Stimulated activated CD4-positive, alpha-beta T cell treated with anti-CD3 and anti-CD28 coated beads, Interleukin-1b, Interleukin-23, amount 100 ng/mL, for 48 hours (primary cell): Measurements from ENCODE around the gene ORAI3.

Experiments used
- DNase-seq: peaks from one replicate; pipeline ENCODE4 v3.0.0-alpha.2; 2020

ORAI3 gene

GRCh38 chr16:30947859-30948666 lies 805 bp upstream of the ORAI3 start:
- DNase-seq, result no peak

GRCh38 chr16:30949650-30950515 lies 1.0 kb downstream of the ORAI3 start:
- peak; percentile 52 for DNase-seq

- DNase-seq, result no peak
Observed at GRCh38 chr16:30950516-30951065, 1.7 kb downstream of the ORAI3 start.

- no peak for DNase-seq
Observed at GRCh38 chr16:30951193-30951592, 2.3 kb downstream of the ORAI3 start.

GRCh38 chr16:30951750-30952149 lies 2.9 kb downstream of the ORAI3 start:
- no peak for DNase-seq

- no peak for DNase-seq
Observed at GRCh38 chr16:30953111-30953510, 4.2 kb downstream of the ORAI3 start.

- DNase-seq, result peak; percentile 65
Observed at GRCh38 chr16:30953511-30954124, 4.8 kb downstream of the ORAI3 start.

GRCh38 chr16:30954993-30955392 lies 6.1 kb downstream of the ORAI3 start:
- DNase-seq, result no peak

- peak; percentile 94 for DNase-seq
Observed at GRCh38 chr16:30956601-30957455, 8.0 kb downstream of the ORAI3 start.

- DNase-seq, result peak; percentile 97
Observed at GRCh38 chr16:30957456-30958174, 8.7 kb downstream of the ORAI3 start, which contains the start of gene SETD1A. Gene SETD1A (plus strand): TSS chr16:30957754. CDS start chr16:30958732, 978 bp downstream.

GRCh38 chr16:30958175-30959079 lies 9.6 kb downstream of the ORAI3 start:
- no peak for DNase-seq

- no peak for DNase-seq
Observed at GRCh38 chr16:30961384-30961783, 12.5 kb downstream of the ORAI3 start.

- no peak for DNase-seq
Observed at GRCh38 chr16:30963925-30964511, 15.2 kb downstream of the ORAI3 start.

GRCh38 chr16:30964574-30965226 lies 15.8 kb downstream of the ORAI3 start:
- DNase-seq, result no peak

- no peak for DNase-seq
Observed at GRCh38 chr16:30965436-30965835, 16.6 kb downstream of the ORAI3 start.

- DNase-seq, result no peak
Observed at GRCh38 chr16:30966033-30966619, 17.3 kb downstream of the ORAI3 start.

GRCh38 chr16:30967795-30968194 lies 18.9 kb downstream of the ORAI3 start:
- DNase-seq, result no peak

GRCh38 chr16:30969246-30969842 lies 20.5 kb downstream of the ORAI3 start:
- DNase-seq, result no peak
